Heart right ventricle (tissue), 16 donors: ENCODE data around the gene C16orf90. TPM values are rescaled to one million over a fixed set of nuclear protein-coding genes. Genes with fewer than 3 reads are reported as not detected.

Source experiments
- ATAC-seq, 8 donors: fragments of 200-7000 bp; cut with Tn5 transposase; one replicate each; pipeline ENCODE4 v1.9.1; 2020; ENCODE audit warnings: mild to moderate bottlenecking in 8 of 8, moderate library complexity in 8 of 8, moderate number of reproducible peaks in 1 of 8
- DNase-seq, 2 donors: peaks; one replicate each; pipeline ENCODE4 v3.0.0-alpha.2; 2020
- H3K27ac ChIP-seq, 10 donors: fragments of 200-600 bp; sonication (generic) in 2 of 10; one replicate each; pipeline versions ENCODE4 v1.5.0 to v1.8.0; 2020 to 2022; ENCODE audit warnings: mild to moderate bottlenecking in 3 of 10
- H3K27me3 ChIP-seq, 7 donors: fragments of 200-600 bp; one replicate each; pipeline ENCODE4 v1.8.0; 2021 to 2022; ENCODE audit warnings: mild to moderate bottlenecking in 2 of 7
- H3K36me3 ChIP-seq, 9 donors: fragments of 200-600 bp; sonication (generic) in 1 of 9; one replicate each; pipeline versions ENCODE4 v1.5.0 to v1.8.0; 2020 to 2022; ENCODE audit warnings: mild to moderate bottlenecking in 2 of 9
- H3K4me1 ChIP-seq, 9 donors: fragments of 200-600 bp; sonication (generic) in 1 of 9; one replicate each; pipeline versions ENCODE4 v1.5.0 to v1.8.0; 2020 to 2022; ENCODE audit warnings: mild to moderate bottlenecking in 4 of 9
- H3K4me3 ChIP-seq, 10 donors: fragments of 200-600 bp; sonication (generic) in 2 of 10; one replicate each; pipeline versions ENCODE4 v1.5.0 to v1.8.0; 2020 to 2022; ENCODE audit warnings: mild to moderate bottlenecking in 7 of 10, moderate library complexity in 2 of 10
- H3K9me3 ChIP-seq, 11 donors: fragments of 200-600 bp in 10 of 11; sonication (generic) in 2 of 11; one replicate each; pipeline versions ENCODE4 v1.5.0 to v1.8.0; 2013 to 2022; ENCODE audit warnings: mild to moderate bottlenecking in 2 of 11, control low read depth in 1 of 11, moderate library complexity in 1 of 11
- CTCF ChIP-seq, 9 donors: fragments of 200-600 bp; sonication (generic) in 2 of 9; IDR thresholded peaks; one replicate each; pipeline versions ENCODE4 v1.5.0 to v1.8.0; 2021 to 2022; ENCODE audit warnings: antibody characterized with exemption in 9 of 9, mild to moderate bottlenecking in 5 of 9, moderate library complexity in 1 of 9
- WGBS, 2 donors: extraction: QIAGEN DNeasy Blood & Tissue Kit; methylation state at CpG; one replicate each; pipeline ENCODE4 v1.1.7; 2013; ENCODE audit warnings: inconsistent platforms in 1 of 2; 5-methylcytosine and 5-hydroxymethylcytosine counted together
- intact Hi-C, 10 donors: fragments of 100-400 bp; cut with DNase I; formaldehyde crosslinking; loops; one replicate each; pipeline versions ENCODE4 v1.11.1 to v1.14.2; 2022
- polyA plus RNA-seq, 2 donors: library from polyadenylated mRNA; stranded (reverse); fragments of 200-250 nt; gene quantifications; one replicate each; pipeline ENCODE4 v1.2.3, GENCODE V29; 2013
- total RNA-seq, 10 donors: library from RNA; stranded (reverse); fragmentation: NEBNext Ultra II Directional in 3 of 10; extraction: Animal tissue kit (Norgen Biotek cat#: 25700) in 3 of 10; gene quantifications; one replicate each; pipeline versions ENCODE4 v1.2.1 to v1.2.4, GENCODE V29; 2021 to 2023
- donor health status: Arrhythmogenic right ventricular cardiomyopathy.
- donor health status: ischemic (EF 13 %, LVEDD 7.1; RV severe dilation, severe dysfunction).
- donor health status: healthy with polysubstance abuse.
- donor health status: DM: no; HTN: yes; CAD: no.
- donor health status: DM: no; HTN: no; CAD: no.
- donor health status: ischemic (EF 25% LVEDD 6.9; RV normal size, moderate dysfunction).
- donor health status: ischemic (EF 25% LVEDD 5.7; RV mildly dilated, moderate dysfunction).
- donor health status: healthy.
- donor health status: DM: yes; HTN: yes; CAD: no.
- donor health status: Ischemic cardiomyopathy.
- donor health status: ischemic (EF 35%, LVEDD 5.7; RV mildly dilated, moderate dysfunction).
- donor health status: nonischemic (EF 11% LVEDD 7.7; RV severe dilation, severe dysfunction).
- donor health status: DM: yes; HTN: yes; CAD: no.
- donor health status: PGD.
- donor health status: ischemic (EF 29% LVEDD 5.4; RV normal size, mild dysfunction).
- donor health status: nonischemic (EF 23%, LVEDD 6.1; RV moderate dilation, normal function).

Gene C16orf90
- total and polyA plus RNA-seq, 12 donors: not detected

DNA sequence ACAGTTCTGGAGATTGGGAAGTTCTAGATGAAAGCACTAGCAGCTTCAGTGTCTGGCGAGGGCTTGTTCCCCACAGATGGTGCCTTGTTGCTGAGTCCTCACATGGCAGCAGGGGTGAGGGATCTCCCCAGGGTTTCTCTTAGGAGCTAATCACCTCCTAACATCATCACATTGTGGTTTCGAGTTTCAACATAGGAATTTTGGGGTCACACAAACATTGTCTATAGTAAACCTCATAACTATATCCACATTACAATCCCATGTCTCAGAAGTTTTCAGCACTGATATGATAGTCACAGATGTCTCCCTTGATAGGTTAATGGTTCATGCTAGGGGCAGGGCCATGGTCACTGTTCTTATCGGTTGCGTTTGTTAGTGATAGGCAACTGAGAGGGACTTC is 19.3 kb upstream of the C16orf90 start:
- Histone ChIP-seq H3K36me3 (peaks cover 0 to 100% (median 50%) of the 10 kb centered on the region in 9 donors), H3K27me3 (no peaks in the 10 kb centered on the region), H3K4me3 (no peak overlapping the region), H3K27ac (no peak overlapping the region), H3K4me1 (no peaks in the 10 kb centered on the region), H3K9me3 (no peaks in the 10 kb centered on the region)
- DNase-seq (no peak), ATAC-seq (no peak)
- intact Hi-C loops: no loop called here
- no peak for TF ChIP-seq CTCF (IDR thresholded peaks at IDR 0.05)
- WGBS, 2 donors: 90 to 95% methylated on average over 4 of the region's 4 CpGs

DNA sequence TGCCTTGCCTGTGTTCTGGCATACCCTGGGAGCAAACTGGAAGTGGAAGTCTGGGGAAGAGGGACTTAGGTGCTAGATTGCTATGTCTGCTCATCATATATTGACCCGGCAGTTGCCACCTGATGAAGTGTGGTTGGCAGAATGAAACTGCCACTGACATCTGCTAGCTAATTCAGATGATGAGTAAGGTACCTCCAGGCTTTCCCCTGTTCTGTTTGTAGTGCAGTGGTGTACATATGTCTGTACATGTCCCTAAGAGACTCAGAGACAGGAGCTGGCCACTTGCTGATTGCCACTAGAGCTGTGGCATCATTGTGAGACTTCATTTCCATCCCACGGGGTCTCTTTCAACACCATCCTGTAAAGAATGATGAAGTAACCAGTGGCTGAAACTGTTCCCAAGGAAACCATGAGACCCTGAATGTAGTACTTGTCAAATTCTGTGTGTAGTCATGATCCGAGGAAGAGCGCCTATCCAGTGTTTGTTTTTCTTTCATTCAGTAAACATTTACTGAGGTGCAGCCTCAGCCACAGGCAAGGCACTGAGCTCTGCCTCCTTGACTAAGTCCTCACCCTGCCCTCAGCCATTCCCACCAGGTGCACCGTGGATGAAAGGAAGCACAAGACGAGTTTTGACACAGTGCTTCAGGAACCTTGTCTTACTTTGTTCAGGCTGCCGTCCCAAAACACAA is 18.7 kb upstream of the C16orf90 start:
- no peaks in the 10 kb centered on the region for H3K9me3 ChIP-seq
- intact Hi-C loops: no loop called here
- no peaks in the 10 kb centered on the region for H3K27me3 ChIP-seq
- DNase-seq (no peak), ATAC-seq (no peak)
- no peaks in the 10 kb centered on the region for H3K4me1 ChIP-seq
- H3K27ac ChIP-seq: no peak overlapping the region
- 90 to 93% methylated on average over 7 of the region's 7 CpGs for WGBS, 2 donors
- no peak for TF ChIP-seq CTCF (IDR thresholded peaks at IDR 0.05)
- no peak overlapping the region for H3K4me3 ChIP-seq
- H3K36me3 ChIP-seq: peaks cover 0 to 100% (median 48%) of the 10 kb centered on the region in 9 donors

GRCh38 chr16:3511286-3512180 is 16.2 kb upstream of the C16orf90 start:
- WGBS, 2 donors: 94 to 96% methylated on average over 23 of the region's 23 CpGs
- ATAC-seq: no peak
- Histone ChIP-seq H3K4me1 (no peaks in the 10 kb centered on the region), H3K4me3 (no peak overlapping the region), H3K36me3 (peaks cover 0 to 100% (median 54%) of the 10 kb centered on the region in 9 donors), H3K27me3 (no peaks in the 10 kb centered on the region), H3K9me3 (no peaks in the 10 kb centered on the region), H3K27ac (no peak overlapping the region)
- intact Hi-C loops: no loop called here
- DNase-seq: no peak
- TF ChIP-seq CTCF (IDR thresholded peaks at IDR 0.05): no peak

GRCh38 chr16:3510416-3510815 is 15.1 kb upstream of the C16orf90 start:
- Histone ChIP-seq H3K4me1 (no peaks in the 10 kb centered on the region), H3K4me3 (no peak overlapping the region), H3K9me3 (no peaks in the 10 kb centered on the region), H3K36me3 (peaks cover 0 to 100% (median 58%) of the 10 kb centered on the region in 9 donors), H3K27ac (peak overlapping the region in 1 of 10 donors; percentile 13), H3K27me3 (no peaks in the 10 kb centered on the region)
- DNase-seq (no peak), ATAC-seq (no peak)
- no peak for TF ChIP-seq CTCF (IDR thresholded peaks at IDR 0.05)
- 96 to 97% methylated on average over 10 of the region's 10 CpGs for WGBS, 2 donors
- intact Hi-C loops: no loop called here
